Endothelial cell (in vitro differentiated cells): ENCODE measurements around the gene TMTC1. TPM values are rescaled to one million over a fixed set of nuclear protein-coding genes. Genes with fewer than 3 reads are reported as not detected.
"Not testable (repeated sequence)": the region's sequence is repeated elsewhere in the genome, so short reads cannot be mapped to it uniquely, and the experiment has no call there.

ENCODE experiments used
- DNase-seq: peaks from one replicate; pipeline ENCODE4 v3.0.0; 2021; ENCODE audit warnings: low spot score
- H3K27ac Mint-ChIP-seq: one replicate; pipeline ENCODE4 v1.8.0; 2021; ENCODE audit warnings: mixed read lengths, inconsistent platforms; ENCODE audit not compliant: unreplicated experiment
- H3K27me3 Mint-ChIP-seq: one replicate; pipeline ENCODE4 v1.8.0; 2021; ENCODE audit warnings: mild to moderate bottlenecking, moderate library complexity, mixed read lengths, inconsistent platforms; ENCODE audit not compliant: unreplicated experiment
- H3K36me3 Mint-ChIP-seq: one replicate; pipeline ENCODE4 v1.8.0; 2021; ENCODE audit warnings: mild to moderate bottlenecking, low read depth, mixed read lengths, inconsistent platforms; ENCODE audit not compliant: unreplicated experiment
- H3K4me1 Mint-ChIP-seq: one replicate; pipeline ENCODE4 v1.8.0; 2021; ENCODE audit warnings: mild to moderate bottlenecking, mixed read lengths, inconsistent platforms; ENCODE audit not compliant: unreplicated experiment
- H3K4me3 Mint-ChIP-seq: one replicate; pipeline ENCODE4 v1.8.0; 2021; ENCODE audit warnings: mild to moderate bottlenecking, mixed read lengths, inconsistent platforms; ENCODE audit not compliant: unreplicated experiment
- H3K9me3 Mint-ChIP-seq: one replicate; pipeline ENCODE4 v1.8.0; 2021; ENCODE audit warnings: mixed read lengths, inconsistent platforms; ENCODE audit not compliant: unreplicated experiment
- total RNA-seq: library from RNA; stranded (reverse); fragmentation: NEBNext Ultra II Directional; extraction: Animal tissue kit (Norgen Biotek cat#: 25700); gene quantifications from one replicate; pipeline ENCODE4 v1.2.1, GENCODE V29; 2021; ENCODE audit not compliant: unreplicated experiment
- TF ChIP-seq, protein P1 (sequence below): fragments of 200-600 bp; sonication (generic); IDR thresholded peaks from one replicate; pipeline ENCODE4 v1.5.0; 2021; ENCODE audit warnings: antibody characterized with exemption; ENCODE audit not compliant: unreplicated experiment

The TMTC1 gene
- total RNA-seq, 1 donor from 2014 or later, result 0.95 TPM

DNA sequence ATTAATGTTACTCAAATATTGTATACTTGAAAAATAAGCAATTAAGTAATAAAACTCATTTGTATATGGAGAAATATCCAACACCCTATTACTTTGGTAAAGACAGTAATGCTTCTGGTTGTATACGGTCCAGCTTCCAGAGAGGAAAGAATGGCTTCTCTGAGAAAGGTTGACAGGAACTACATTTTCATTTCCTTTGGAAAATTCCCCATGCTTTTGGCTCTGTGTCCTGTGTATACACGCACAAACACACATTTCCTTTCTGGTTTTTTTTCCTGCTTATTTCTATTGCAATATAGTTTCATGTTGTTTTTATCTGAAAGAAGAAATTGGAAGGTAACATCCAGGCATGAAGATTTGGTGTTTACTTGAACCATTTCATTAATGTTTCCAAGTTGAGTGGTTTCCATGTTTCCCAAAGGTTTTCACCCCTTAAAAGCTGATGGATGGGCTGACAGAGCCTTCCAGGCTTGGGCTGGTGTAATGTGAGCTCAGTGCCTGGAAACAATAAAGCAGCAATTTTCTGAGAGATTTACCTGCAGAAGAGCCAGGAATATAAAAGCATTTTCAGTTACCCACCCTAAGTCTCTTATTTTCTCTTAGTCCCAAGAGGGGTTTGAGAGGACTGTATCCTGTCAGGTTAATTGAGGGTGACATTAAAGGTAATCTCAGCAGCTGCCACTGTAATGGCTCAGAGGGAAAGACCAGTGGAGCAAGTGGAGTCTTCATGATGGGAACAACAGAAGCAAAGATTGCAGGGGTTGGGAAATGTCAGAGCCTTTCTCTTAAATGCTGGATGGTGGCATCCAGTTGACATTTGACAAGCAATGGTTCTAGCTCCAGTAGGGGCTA is 33.4 kb upstream of the TMTC1 start:
- Mint-ChIP-seq H3K4me1 (no peaks in the 10 kb centered on the region), H3K27ac (peak overlapping the region; percentile 30), H3K27me3 (no peaks in the 10 kb centered on the region), H3K4me3 (no peak overlapping the region), H3K36me3 (no peaks in the 10 kb centered on the region), H3K9me3 (peaks cover 3% of the 10 kb centered on the region)
- DNase-seq, result no peak
- TF ChIP-seq, protein P1, sequence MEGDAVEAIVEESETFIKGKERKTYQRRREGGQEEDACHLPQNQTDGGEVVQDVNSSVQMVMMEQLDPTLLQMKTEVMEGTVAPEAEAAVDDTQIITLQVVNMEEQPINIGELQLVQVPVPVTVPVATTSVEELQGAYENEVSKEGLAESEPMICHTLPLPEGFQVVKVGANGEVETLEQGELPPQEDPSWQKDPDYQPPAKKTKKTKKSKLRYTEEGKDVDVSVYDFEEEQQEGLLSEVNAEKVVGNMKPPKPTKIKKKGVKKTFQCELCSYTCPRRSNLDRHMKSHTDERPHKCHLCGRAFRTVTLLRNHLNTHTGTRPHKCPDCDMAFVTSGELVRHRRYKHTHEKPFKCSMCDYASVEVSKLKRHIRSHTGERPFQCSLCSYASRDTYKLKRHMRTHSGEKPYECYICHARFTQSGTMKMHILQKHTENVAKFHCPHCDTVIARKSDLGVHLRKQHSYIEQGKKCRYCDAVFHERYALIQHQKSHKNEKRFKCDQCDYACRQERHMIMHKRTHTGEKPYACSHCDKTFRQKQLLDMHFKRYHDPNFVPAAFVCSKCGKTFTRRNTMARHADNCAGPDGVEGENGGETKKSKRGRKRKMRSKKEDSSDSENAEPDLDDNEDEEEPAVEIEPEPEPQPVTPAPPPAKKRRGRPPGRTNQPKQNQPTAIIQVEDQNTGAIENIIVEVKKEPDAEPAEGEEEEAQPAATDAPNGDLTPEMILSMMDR, result no peak

DNA sequence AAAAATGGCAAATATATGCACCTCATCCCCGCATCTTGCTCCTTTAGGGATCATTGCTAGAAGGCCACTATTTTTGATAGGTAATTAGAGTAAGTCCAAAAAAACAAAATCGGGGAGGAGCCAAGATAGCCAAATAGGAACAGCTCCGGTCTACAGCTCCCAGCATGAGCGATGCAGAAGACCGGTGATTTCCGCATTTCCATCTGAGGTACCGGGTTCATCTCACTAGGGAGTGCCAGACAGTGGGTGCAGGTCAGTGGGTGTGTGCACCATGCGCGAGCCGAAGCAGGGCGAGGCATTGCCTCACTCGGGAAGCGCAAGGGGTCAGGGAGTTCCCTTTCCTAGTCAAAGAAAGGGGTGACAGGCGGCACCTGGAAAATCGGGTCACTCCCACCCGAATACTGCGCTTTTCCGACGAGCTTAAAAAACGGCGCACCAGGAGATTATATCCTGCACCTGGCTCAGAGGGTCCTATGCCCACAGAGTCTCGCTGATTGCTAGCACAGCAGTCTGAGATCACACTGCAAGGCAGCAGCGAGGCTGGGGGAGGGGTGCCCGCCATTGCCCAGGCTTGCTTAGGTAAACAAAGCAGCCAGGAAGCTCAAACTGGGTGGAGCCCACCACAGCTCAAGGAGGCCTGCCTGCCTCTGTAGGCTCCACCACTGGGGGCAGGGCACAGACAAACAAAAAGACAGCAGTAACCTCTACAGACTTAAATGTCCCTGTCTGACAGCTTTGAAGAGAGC is 26.0 kb upstream of the TMTC1 start:
- H3K27me3 Mint-ChIP-seq, H3K27ac Mint-ChIP-seq, H3K9me3 Mint-ChIP-seq, DNase-seq, H3K4me1 Mint-ChIP-seq, H3K4me3 Mint-ChIP-seq, H3K36me3 Mint-ChIP-seq: not testable (repeated sequence)

DNA sequence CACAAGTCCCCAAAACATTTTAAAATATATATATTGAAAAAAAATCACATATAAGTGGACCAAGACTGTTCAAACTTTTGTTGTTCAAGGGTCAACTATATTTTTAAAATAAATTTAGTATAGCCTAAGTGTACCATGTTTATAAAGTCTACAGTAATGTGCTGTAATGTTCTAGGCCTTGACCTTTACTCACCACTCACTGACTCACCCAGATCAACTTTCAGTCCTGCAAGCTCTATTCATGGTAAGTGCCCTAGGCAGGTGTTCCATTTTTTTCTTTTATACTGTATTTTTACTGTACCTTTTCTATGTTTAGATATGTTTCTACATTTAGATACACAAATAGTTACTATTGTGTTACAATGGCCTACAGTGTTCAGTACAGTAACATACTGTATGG is 23.4 kb upstream of the TMTC1 start:
- H3K36me3 Mint-ChIP-seq, result no peaks in the 10 kb centered on the region
- no peak overlapping the region for H3K27ac Mint-ChIP-seq
- H3K4me3 Mint-ChIP-seq, result no peak overlapping the region
- TF ChIP-seq, protein P1, result no peak
- no peak for DNase-seq
- no peaks in the 10 kb centered on the region for H3K4me1 Mint-ChIP-seq
- no peaks in the 10 kb centered on the region for H3K27me3 Mint-ChIP-seq
- peaks cover under 1% of the 10 kb centered on the region for H3K9me3 Mint-ChIP-seq

DNA sequence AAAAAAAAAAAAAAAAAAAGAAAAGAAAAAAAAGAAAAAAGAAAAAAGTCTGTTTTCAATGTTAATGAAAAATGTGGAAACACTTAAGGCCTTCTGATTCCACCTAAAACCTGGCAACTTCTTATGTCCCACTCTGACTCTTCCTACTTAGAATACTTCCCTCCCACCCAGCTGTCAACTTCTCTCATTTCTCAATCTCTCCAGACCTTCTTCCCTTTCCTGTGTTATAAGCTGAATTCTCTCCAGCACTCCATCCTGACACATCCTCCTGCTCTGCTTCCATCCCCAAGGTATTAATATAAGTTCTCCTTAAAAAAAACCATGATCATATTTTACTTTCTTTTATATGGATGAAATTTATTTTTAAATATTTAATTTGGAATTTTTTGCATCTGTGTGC is 20.3 kb upstream of the TMTC1 start:
- no peaks in the 10 kb centered on the region for H3K27me3 Mint-ChIP-seq
- H3K36me3 Mint-ChIP-seq, result no peaks in the 10 kb centered on the region
- H3K27ac Mint-ChIP-seq, result no peak overlapping the region
- H3K4me1 Mint-ChIP-seq, result no peaks in the 10 kb centered on the region
- H3K4me3 Mint-ChIP-seq, result no peak overlapping the region
- peaks cover 5% of the 10 kb centered on the region for H3K9me3 Mint-ChIP-seq
- no peak for DNase-seq
- TF ChIP-seq, protein P1, result no peak

DNA sequence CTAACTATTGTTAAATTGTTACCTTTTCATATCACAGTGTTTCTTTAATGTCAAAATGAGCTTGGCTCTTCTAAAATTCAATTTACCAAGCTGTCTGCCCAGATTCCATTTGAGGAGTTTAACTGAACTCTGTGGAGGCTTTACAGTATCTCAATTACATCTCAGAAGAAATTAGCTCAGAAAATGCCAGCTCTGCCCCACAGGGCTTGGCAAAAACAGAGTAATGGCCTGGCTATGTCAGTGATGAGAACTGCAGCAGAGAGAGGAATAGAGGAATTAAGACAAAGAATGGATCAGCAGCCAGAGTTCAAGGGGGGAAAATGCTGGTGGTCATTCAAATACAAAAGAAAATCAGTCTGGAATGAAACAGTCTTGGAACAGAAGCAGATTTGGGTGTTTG is 15.8 kb upstream of the TMTC1 start:
- DNase-seq, result no peak
- no peak overlapping the region for H3K27ac Mint-ChIP-seq

More for the DNA sequence above, 15.8 kb upstream of the TMTC1 start:
- peaks cover 5% of the 10 kb centered on the region for H3K9me3 Mint-ChIP-seq
- H3K4me1 Mint-ChIP-seq, result no peaks in the 10 kb centered on the region
- H3K36me3 Mint-ChIP-seq, result no peaks in the 10 kb centered on the region
- no peak overlapping the region for H3K4me3 Mint-ChIP-seq
- TF ChIP-seq, protein P1, result no peak
- no peaks in the 10 kb centered on the region for H3K27me3 Mint-ChIP-seq
